Measurements from ENCODE around the gene NAB1.

GRCh38 chr2:190656301-190656700, 7.4 kb downstream of the NAB1 start:
- TF ChIP-seq POLR2A (IDR thresholded peaks at IDR 0.05; ENCODE audit: low read depth, low read length), result no peak
- no peak for TF ChIP-seq POLR2AphosphoS5 (IDR thresholded peaks at IDR 0.05; ENCODE audit: low read depth, low read length)
- no peak for TF ChIP-seq SPI1 (IDR thresholded peaks at IDR 0.05; ENCODE audit: low read depth, low read length)
- no peak for TF ChIP-seq TAF1 (IDR thresholded peaks at IDR 0.05; ENCODE audit: low read depth, low read length)
- no peak for TF ChIP-seq PAX5 (IDR thresholded peaks at IDR 0.05; ENCODE audit: insufficient read depth, low read length, severe bottlenecking)
